GM19463 (cell line): ENCODE data around the gene GZMM.

Experiments
- ATAC-seq: cut with Tn5 transposase; IDR thresholded peaks from one replicate; pipeline ENCODE4 v1.9.1; 2021; ENCODE audit warnings: mild to moderate bottlenecking, moderate library complexity; ENCODE audit not compliant: unreplicated experiment

The GZMM gene

DNA sequence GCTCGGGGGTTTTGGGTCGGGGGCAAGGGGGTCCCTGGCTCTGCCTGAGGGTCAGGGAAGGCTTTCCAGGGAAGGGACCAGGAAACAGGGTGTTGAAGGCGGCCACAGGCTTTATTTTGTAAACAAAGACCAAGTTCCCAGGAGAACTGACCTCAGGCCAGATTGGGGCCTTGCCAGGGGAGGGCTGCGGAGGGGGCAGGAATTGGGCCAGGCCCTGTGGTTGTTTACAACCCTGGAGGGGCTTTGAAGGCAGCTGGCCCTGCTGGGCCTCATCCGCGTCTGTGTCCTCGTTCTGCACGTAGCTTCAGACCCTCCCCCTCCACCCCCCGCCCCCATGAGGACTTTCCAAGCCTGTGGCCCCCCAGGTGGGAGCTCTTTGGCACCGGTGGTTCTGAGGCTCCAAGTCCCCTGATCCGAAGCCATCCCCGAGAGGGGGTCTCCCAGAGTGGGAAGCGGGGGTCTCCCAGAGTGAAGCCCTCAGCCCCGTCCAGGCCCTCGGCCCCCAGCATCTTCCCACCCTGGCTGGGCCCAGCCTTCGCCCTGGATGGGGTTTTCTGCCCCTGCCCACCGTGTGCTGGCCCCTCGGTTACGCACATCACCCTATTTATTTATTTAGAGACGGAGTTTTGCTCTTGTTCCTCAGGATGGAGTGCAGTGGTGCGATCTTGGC is 15.1 kb downstream of the GZMM start:
- no peak for ATAC-seq

- ATAC-seq, result no peak
Observed at GRCh38 chr19:560121-560520, 16.3 kb downstream of the GZMM start.

DNA sequence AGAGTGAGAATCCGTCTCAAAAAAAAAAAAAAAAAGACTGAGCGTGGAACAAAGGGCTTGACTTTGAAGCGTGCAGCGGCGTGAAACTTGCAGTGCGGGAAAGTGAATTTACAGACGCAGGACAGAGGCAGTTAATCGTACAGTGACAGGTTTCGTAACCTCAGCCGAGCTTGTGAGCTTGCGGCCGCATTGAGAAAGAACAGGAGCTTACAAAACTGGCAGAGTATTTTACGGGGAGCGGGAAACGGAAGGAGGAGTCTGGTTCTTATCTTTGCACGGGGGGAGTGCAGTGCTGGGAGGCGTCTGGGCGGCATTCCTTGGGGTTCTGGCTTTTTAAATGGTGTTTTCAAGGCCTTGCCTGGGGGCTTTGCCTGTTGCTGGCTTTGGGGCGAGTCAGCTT is 22.6 kb downstream of the GZMM start:
- ATAC-seq, result no peak

DNA sequence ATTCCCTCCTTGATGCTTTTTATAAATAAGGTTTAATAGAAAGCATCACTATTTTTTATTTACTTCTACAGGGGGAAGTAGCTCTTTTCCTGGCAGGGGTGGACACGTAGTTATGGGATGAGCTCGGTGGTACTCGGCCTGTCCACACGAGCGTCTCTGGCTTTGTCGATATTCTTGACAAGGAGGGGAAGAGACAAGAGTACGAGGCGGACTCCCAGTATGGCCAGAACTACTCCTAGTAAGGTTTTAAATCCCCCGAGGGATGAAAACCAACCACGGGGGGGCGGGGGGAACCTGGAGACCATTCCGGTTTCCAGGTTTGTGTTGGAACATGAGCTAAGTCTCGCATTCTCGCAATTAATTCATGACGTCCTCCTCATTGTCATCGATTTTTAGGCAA is 23.0 kb downstream of the GZMM start:
- no peak for ATAC-seq

DNA sequence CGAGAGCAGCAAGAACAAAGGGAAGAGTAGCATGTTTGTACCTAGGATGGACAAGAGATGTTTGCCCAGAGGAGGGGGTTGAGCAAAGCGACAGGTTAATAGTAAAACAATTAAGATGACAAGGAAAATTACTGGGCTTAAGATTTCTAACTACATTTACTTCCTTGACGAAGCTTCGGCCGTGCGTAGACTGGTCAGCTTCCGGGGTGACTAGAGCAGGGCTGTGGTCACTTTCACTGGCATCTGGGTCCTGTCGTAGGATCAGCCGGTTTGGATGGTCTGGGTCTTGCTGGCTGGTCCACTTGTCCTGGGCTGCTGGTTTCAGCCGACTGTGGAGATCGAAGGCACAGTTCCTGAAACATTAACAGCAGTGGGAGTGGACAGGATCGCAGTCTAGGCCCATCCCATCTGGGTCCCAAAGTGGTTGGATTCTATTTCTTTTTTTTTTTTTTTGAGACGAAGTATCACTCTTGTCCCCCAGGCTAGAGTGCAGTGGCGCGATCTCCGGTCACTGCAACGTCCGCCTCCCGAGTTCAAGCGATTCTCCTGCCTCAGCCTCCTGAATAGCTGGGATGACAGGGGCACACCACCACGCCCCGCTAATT is 23.5 kb downstream of the GZMM start:
- ATAC-seq, result no peak

- ATAC-seq, result no peak
Observed at GRCh38 chr19:570251-570686, 26.4 kb downstream of the GZMM start.

DNA sequence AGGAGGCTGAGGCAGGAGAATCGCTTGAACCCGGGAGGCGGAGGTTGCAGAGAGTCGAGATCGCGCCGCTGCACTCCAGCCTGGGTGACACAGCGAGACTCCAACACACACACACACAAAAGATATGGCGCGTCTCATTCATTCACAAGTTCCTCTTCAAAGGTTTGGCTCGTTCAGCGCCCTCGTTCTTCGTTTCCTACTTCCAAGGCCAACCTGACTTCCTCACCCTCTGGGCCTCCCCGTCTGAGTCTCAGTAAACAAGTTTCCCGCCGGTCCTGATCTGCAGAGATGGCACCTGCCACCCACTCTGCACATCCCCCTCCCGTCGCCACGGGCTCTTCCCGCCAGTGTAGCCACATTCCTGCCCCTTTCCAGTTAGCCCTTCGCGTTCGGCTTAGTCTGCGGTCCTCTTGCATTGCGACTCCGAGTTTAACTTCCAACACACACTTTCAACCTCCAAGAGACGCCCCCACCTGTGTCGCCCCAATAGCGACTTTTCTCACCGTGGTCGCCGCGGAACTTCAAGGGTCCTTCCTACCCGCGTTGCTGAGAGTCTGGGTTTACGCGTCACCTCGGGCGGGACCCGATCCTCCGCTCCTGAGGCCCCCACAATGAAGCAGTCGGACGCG is 27.2 kb downstream of the GZMM start:
- ATAC-seq, result no peak

GRCh38 chr19:571566-571974 is 27.7 kb downstream of the GZMM start:
- ATAC-seq, result no peak

- peak; percentile 75 for ATAC-seq
Observed at GRCh38 chr19:572140-572742, 28.4 kb downstream of the GZMM start, which contains the start of gene BSG. TSS of gene BSG (plus strand) at chr19:572596. CDS start at chr19:572635, 39 bp downstream.

DNA sequence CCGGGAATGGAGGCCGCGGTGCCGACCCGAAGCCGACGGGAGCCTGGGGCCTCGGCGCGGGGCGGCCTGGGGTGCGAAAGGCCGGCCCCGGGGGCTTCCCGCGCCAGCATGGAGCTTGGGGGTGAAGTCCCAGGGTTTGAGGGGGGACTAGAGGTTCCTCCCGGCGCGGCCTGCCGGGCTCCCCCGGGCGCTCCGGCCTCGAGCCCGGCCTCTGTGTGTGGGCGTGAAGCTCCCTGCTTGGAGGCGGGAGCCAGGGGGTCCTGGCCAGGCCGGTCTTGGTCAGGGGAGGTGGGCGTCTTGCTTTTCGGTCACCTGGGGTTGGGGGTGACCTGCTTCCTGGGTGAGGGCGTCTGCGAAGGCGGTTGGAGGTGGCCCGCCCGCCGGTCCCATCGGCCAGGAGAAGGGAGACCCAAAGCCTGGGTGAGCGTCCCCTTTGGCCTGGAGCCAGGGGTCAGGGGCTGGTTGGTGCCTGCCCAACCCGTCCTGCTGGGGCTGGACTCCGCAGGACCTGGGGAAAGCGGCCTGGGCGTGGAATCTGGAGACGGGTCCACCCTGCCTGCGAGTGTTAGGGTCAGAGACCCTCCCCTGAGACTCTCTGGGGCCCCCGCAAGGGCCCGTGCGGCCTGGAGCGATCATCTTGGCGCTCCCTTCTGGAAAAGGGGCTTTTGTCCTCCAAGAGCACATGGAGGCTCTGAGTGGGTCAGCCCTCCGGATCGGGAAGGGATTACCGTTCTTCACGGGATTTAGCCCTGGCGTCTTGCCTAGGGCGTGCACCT is 29.1 kb downstream of the GZMM start:
- ATAC-seq, result peak; percentile 27

DNA sequence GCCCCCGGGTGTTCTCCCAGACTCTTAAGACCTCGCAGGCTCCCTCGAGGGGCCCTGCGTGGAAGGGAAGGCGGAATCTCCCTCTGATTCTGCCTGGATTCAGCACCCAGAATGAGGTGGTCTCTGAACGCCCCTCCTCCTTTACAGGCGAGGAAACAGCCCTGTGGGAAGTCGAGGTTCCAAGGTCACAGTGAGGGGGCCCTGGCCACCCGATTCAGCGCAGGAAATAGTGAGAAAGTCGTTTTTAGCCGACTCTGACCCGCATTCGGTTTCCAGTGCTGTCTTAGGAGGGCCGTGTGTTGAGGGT is 29.6 kb downstream of the GZMM start:
- no peak for ATAC-seq

DNA sequence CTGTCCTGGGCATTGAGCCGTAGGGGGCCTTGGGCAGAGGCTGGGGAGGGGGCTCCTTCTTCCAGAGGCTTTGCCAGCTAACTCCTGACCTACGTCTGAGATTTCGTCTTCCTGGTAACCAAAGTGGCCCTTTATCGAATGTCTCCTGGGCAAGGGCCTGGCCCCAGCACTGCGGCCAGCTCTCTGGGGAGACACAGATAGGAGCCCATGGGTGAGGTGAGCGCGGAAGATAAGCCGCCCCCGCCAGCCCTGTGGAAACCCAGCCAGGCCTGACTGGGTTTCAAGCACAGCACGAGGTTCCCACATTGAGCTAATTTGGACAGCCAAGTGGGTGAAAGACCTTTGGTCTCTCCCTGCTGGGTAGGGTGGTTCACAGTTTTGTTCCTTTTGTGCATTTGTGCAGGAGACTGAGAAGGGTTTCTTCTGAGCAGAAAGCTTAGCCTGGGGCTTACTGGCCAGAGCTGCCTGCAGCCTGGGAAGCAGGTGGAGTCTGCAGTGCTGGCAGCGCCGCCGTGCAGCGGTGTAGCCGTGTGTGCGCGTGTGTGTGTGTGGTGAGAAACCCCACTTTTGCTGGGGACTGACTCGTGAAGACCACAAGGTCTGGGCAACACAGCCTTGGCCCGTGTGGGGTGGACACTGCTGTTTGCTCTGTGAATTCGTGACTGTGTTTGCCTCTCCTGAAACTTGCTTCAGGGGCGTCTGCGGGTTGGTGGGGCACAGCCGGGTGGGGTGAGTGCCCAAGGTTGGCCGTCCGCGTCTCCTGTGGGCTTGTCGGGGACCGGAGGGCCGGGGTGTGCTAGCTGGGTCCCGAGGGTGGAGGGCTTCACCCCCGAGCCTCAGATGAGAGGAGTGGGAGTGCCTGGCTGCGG is 31.0 kb downstream of the GZMM start:
- ATAC-seq, result no peak

- no peak for ATAC-seq
Observed at GRCh38 chr19:575527-576506, 32.0 kb downstream of the GZMM start.

DNA sequence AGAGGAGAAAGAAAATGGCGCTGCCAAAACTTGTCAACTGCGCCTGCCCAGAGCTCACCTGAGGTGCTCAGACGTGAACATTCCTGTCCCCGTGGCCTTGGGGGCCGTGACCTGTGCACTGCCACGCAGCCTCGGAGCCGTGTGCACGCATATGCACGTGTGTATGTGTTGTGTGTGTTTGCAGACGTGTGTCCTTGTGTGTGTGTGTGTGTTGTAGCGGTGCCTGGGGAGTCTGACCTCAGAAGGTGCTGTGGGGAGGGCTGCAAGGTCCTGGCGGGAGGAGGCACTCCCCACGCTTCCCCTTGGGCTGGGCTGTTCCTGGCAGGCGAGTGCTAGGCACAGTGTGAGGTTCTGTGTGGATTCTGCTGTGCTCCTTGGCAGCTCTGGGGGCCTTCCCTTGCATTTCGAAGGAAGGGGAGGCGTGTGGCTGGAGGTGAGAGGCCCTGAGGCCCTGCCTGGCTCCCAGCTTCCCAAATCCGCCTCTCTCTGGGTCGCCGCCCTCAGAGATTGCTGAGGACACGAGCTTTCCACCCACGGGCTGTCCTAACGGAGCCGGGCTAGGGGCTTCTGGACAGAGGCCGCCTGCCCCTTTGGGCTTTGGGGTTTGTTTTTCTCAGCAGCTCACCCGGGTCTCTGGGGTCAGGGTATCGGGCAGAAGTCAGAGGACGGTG is 33.0 kb downstream of the GZMM start:
- ATAC-seq, result no peak

GRCh38 chr19:577439-578392 is 33.9 kb downstream of the GZMM start:
- no peak for ATAC-seq

- no peak for ATAC-seq
Observed at GRCh38 chr19:579111-579841, 35.4 kb downstream of the GZMM start.

- ATAC-seq, result no peak
Observed at GRCh38 chr19:579842-580155, 35.9 kb downstream of the GZMM start.
